IPS-11a (cell line): ENCODE measurements around the gene CIART.
"Not testable (repeated sequence)": the region's sequence is repeated elsewhere in the genome, so short reads cannot be mapped to it uniquely, and the experiment has no call there.

Experiments used
- H3K4me3 ChIP-seq: one replicate; pipeline ENCODE4 v1.5.1; 2013; ENCODE audit warnings: low read depth, low read length, control low read depth

Gene CIART

GRCh38 chr1:150302338-150302737 lies 20.0 kb downstream of the CIART start:
- no peak overlapping the region for H3K4me3 ChIP-seq

GRCh38 chr1:150302902-150303301 lies 20.5 kb downstream of the CIART start:
- no peak overlapping the region for H3K4me3 ChIP-seq

GRCh38 chr1:150308585-150308984 lies 26.2 kb downstream of the CIART start:
- H3K4me3 ChIP-seq: not testable (repeated sequence)

- H3K4me3 ChIP-seq: no peak overlapping the region
Measured at GRCh38 chr1:150309758-150310508, 27.6 kb downstream of the CIART start.

- H3K4me3 ChIP-seq: no peak overlapping the region
Measured at GRCh38 chr1:150311762-150312161, 29.4 kb downstream of the CIART start.

GRCh38 chr1:150314691-150315090 lies 32.3 kb downstream of the CIART start:
- H3K4me3 ChIP-seq: not testable (repeated sequence)

GRCh38 chr1:150320667-150320978 lies 38.3 kb downstream of the CIART start:
- H3K4me3 ChIP-seq: no peak overlapping the region

- peak overlapping the region; percentile 88 for H3K4me3 ChIP-seq
Measured at GRCh38 chr1:150321826-150322166, 39.4 kb downstream of the CIART start.

- H3K4me3 ChIP-seq: peak overlapping the region; percentile 88
Measured at GRCh38 chr1:150322310-150322709, 40.0 kb downstream of the CIART start.

GRCh38 chr1:150332651-150333290 lies 50.4 kb downstream of the CIART start:
- H3K4me3 ChIP-seq: no peak overlapping the region
